Upper lobe of right lung (tissue), 1 donor: Measurements from ENCODE around the gene TCP11L2. TPM values are rescaled to one million over a fixed set of nuclear protein-coding genes. Genes with fewer than 3 reads are reported as not detected.

Experiments
- ATAC-seq: fragments of 200-7000 bp; cut with Tn5 transposase; one replicate; pipeline ENCODE4 v1.9.1; 2020; ENCODE audit warnings: mild to moderate bottlenecking, moderate library complexity
- DNase-seq: peaks from one replicate; pipeline ENCODE4 v3.0.0-alpha.2; 2020
- H3K27ac ChIP-seq: fragments of 200-600 bp; one replicate; pipeline ENCODE4 v1.8.0; 2022
- H3K27me3 ChIP-seq: fragments of 200-600 bp; one replicate; pipeline ENCODE4 v1.8.0; 2022; ENCODE audit warnings: mild to moderate bottlenecking
- H3K36me3 ChIP-seq: fragments of 200-600 bp; one replicate; pipeline ENCODE4 v1.8.0; 2022
- H3K4me1 ChIP-seq: fragments of 200-600 bp; one replicate; pipeline ENCODE4 v1.8.0; 2022
- H3K4me3 ChIP-seq: fragments of 200-600 bp; one replicate; pipeline ENCODE4 v1.8.0; 2022; ENCODE audit warnings: mild to moderate bottlenecking
- H3K9me3 ChIP-seq: fragments of 200-600 bp; one replicate; pipeline ENCODE4 v1.8.0; 2022
- intact Hi-C: fragments of 100-400 bp; cut with DNase I; formaldehyde crosslinking; loops from one replicate; pipeline ENCODE4 v1.11.0; 2022
- total RNA-seq: library from RNA; stranded (reverse); fragmentation: NEBNext Ultra II Directional; extraction: Animal tissue kit (Norgen Biotek cat#: 25700); gene quantifications from one replicate; pipeline ENCODE4 v1.2.1, GENCODE V29; 2021
- TF ChIP-seq, protein P1 (sequence below): fragments of 200-600 bp; IDR thresholded peaks from one replicate; pipeline ENCODE4 v1.8.0; 2022; ENCODE audit warnings: antibody characterized with exemption
- donor health status: DM: no; HTN: yes; CAD: no; lungs with severe emphysema.

Gene TCP11L2
- total RNA-seq, 1 donor from 2014 or later, result 37.7 TPM

DNA sequence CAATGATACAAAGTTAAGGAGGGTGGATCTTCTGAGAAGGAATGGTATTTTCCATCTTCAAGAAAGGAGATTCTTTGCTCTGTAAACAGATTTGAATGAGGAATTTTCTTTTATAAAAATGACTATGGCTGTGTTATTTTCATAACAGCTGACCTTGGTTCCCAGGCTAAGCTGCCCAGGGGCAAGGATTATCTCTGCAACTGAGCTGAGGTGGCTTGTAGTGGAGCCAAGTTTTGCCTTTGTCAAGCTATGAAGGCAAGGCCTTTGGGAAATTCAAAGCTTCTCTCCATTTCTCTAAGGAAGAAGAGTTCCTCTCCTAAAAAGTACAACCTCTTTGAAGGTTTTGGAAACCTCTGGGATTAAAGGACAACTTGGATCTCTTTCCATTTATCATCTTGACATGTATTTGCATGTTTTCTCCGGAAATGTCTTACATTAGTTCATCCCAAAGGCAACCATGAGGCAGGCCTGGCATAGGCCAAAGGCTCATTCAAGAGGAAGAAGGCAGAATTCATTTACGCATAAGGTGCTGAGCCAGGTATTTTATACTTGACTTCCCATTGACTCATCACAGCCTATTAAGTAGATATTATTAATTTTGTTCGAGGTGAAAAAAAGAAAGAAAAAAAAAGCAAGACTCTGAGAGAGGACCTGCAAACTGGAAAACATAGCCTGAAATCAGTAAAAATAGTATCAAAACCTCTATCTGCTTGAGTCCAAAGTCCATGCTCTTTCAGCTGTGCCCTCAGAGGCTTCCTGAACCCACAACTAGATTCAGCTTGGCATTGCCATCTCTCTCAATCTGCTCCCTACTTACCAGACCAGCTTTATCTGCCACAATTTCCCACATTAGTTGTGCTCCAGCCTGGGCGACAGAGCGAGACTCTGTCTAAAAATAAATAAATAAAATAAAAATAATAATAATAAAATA is 30.7 kb upstream of the TCP11L2 start:
- ATAC-seq, result no peak
- DNase-seq, result no peak
- Histone ChIP-seq H3K27ac (no peak overlapping the region), H3K4me1 (peaks cover 11% of the 10 kb centered on the region), H3K27me3 (no peaks in the 10 kb centered on the region), H3K9me3 (no peaks in the 10 kb centered on the region), H3K36me3 (no peaks in the 10 kb centered on the region), H3K4me3 (no peak overlapping the region)
- intact Hi-C loops, result no loop called here
- TF ChIP-seq, protein P1, sequence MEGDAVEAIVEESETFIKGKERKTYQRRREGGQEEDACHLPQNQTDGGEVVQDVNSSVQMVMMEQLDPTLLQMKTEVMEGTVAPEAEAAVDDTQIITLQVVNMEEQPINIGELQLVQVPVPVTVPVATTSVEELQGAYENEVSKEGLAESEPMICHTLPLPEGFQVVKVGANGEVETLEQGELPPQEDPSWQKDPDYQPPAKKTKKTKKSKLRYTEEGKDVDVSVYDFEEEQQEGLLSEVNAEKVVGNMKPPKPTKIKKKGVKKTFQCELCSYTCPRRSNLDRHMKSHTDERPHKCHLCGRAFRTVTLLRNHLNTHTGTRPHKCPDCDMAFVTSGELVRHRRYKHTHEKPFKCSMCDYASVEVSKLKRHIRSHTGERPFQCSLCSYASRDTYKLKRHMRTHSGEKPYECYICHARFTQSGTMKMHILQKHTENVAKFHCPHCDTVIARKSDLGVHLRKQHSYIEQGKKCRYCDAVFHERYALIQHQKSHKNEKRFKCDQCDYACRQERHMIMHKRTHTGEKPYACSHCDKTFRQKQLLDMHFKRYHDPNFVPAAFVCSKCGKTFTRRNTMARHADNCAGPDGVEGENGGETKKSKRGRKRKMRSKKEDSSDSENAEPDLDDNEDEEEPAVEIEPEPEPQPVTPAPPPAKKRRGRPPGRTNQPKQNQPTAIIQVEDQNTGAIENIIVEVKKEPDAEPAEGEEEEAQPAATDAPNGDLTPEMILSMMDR, result no peak

DNA sequence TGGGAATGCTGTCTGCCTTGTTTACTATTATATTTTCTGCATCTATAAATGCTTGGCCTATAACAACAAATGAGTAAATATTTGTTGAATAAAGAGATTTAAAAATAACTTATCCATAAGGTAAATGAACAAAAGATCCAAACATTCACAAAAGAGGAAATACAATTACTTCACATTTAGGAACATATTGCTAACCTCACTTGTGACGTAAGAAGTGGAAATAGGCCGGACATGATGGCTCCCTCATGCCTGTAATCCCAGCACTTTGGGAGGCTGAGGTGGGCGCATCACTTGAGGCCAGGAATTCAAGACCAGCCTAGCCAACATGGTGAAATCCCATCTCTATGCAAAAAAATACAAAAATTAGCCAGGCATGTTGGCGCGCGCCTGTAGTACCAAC is 29.0 kb upstream of the TCP11L2 start:
- intact Hi-C loops, result no loop called here
- peaks cover 11% of the 10 kb centered on the region for H3K4me1 ChIP-seq
- TF ChIP-seq, protein P1, result no peak
- no peak for ATAC-seq
- no peaks in the 10 kb centered on the region for H3K9me3 ChIP-seq
- no peak overlapping the region for H3K4me3 ChIP-seq
- H3K27ac ChIP-seq, result no peak overlapping the region
- H3K36me3 ChIP-seq, result no peaks in the 10 kb centered on the region
- no peaks in the 10 kb centered on the region for H3K27me3 ChIP-seq
- DNase-seq, result no peak

- Histone ChIP-seq H3K27me3 (no peaks in the 10 kb centered on the region), H3K27ac (no peak overlapping the region)
Measured at GRCh38 chr12:106274012-106274411, 28.5 kb upstream of the TCP11L2 start.

GRCh38 chr12:106274575-106275121 is 27.9 kb upstream of the TCP11L2 start:
- intact Hi-C loops, result no loop called here
- Histone ChIP-seq H3K4me3 (no peak overlapping the region), H3K9me3 (no peaks in the 10 kb centered on the region), H3K27ac (peak overlapping the region; percentile 36), H3K4me1 (peaks cover 11% of the 10 kb centered on the region), H3K27me3 (no peaks in the 10 kb centered on the region), H3K36me3 (no peaks in the 10 kb centered on the region)
- DNase-seq (no peak), ATAC-seq (peak; percentile 74)
- TF ChIP-seq, protein P1, result no peak

More at GRCh38 chr12:106274012-106274411, 28.5 kb upstream of the TCP11L2 start:
- intact Hi-C loops, result no loop called here
- H3K36me3 ChIP-seq, result no peaks in the 10 kb centered on the region
- no peak for ATAC-seq
- peaks cover 11% of the 10 kb centered on the region for H3K4me1 ChIP-seq
- no peak overlapping the region for H3K4me3 ChIP-seq
- no peaks in the 10 kb centered on the region for H3K9me3 ChIP-seq
- TF ChIP-seq, protein P1, result no peak
- no peak for DNase-seq

DNA sequence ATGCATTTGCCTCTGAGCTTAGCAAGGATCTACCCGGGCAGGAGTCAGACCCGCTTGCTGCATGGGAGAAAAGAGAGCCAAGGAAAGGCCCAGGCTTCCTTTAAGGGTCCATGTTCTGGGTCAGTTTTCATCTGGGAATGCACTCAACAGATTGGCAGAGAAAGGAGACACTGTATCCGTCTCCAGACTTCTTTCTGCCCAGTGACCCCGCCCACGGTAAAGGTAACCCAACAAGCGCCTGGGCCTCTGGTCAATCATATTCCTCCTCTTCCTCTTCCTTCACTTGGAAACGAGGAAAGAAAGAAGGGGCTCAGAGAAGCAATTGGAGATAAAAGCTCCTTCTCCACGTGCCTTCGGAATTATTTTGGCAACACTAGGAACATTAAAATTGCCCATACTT is 27.1 kb upstream of the TCP11L2 start:
- H3K27ac ChIP-seq, result no peak overlapping the region
- DNase-seq (no peak), ATAC-seq (no peak)
- H3K9me3 ChIP-seq, result no peaks in the 10 kb centered on the region
- no peaks in the 10 kb centered on the region for H3K27me3 ChIP-seq
- H3K36me3 ChIP-seq, result no peaks in the 10 kb centered on the region
- H3K4me1 ChIP-seq, result peaks cover 11% of the 10 kb centered on the region
- no peak overlapping the region for H3K4me3 ChIP-seq
- intact Hi-C loops, result no loop called here
- TF ChIP-seq, protein P1, result no peak
